Stimulated activated CD4-positive, alpha-beta T cell treated with anti-CD3 and anti-CD28 coated beads, Interleukin-1b, Interleukin-23, amount 100 ng/mL, for 24 hours (primary cell): Measurements from ENCODE around the gene HIVEP2.
A peak's percentile ranks its signal among the peaks of the same experiment; 100 is the strongest.

Experiments used
- DNase-seq, 4 experiments: peaks; one replicate each; pipeline ENCODE4 v3.0.0-alpha.2; 2020; ENCODE audit warnings: low read depth in 4 of 4, low spot score in 1 of 4

The HIVEP2 gene

GRCh38 chr6:142893088-142893487, 51.9 kb downstream of the HIVEP2 start:
- no peak for DNase-seq

GRCh38 chr6:142892254-142893021, 52.5 kb downstream of the HIVEP2 start:
- no peak for DNase-seq

- no peak for DNase-seq
Observed at GRCh38 chr6:142891454-142891853, 53.5 kb downstream of the HIVEP2 start.

- no peak for DNase-seq
Observed at GRCh38 chr6:142888456-142888855, 56.5 kb downstream of the HIVEP2 start.

- DNase-seq, result no peak
Observed at GRCh38 chr6:142887517-142887916, 57.5 kb downstream of the HIVEP2 start.

- DNase-seq, result no peak
Observed at GRCh38 chr6:142886431-142887170, 58.4 kb downstream of the HIVEP2 start.

GRCh38 chr6:142885182-142885867, 59.7 kb downstream of the HIVEP2 start:
- peak in 1 of 4 experiments; percentile 25 for DNase-seq

- DNase-seq, result no peak
Observed at GRCh38 chr6:142884214-142885035, 60.6 kb downstream of the HIVEP2 start.

- DNase-seq, result no peak
Observed at GRCh38 chr6:142883011-142883410, 62.0 kb downstream of the HIVEP2 start.

- no peak for DNase-seq
Observed at GRCh38 chr6:142881761-142882160, 63.2 kb downstream of the HIVEP2 start.

GRCh38 chr6:142881290-142881689, 63.7 kb downstream of the HIVEP2 start:
- DNase-seq, result no peak

GRCh38 chr6:142880201-142880600, 64.8 kb downstream of the HIVEP2 start:
- no peak for DNase-seq

GRCh38 chr6:142879527-142879926, 65.4 kb downstream of the HIVEP2 start:
- DNase-seq, result no peak

GRCh38 chr6:142879076-142879475, 65.9 kb downstream of the HIVEP2 start:
- DNase-seq, result no peak

- DNase-seq, result no peak
Observed at GRCh38 chr6:142878407-142878806, 66.6 kb downstream of the HIVEP2 start.

GRCh38 chr6:142874676-142875075, 70.3 kb downstream of the HIVEP2 start:
- DNase-seq, result no peak

- DNase-seq, result no peak
Observed at GRCh38 chr6:142872376-142872775, 72.6 kb downstream of the HIVEP2 start.

- peak in 1 of 4 experiments; percentile 33 for DNase-seq
Observed at GRCh38 chr6:142871910-142872331, 73.1 kb downstream of the HIVEP2 start.

GRCh38 chr6:142870787-142871415, 74.1 kb downstream of the HIVEP2 start:
- DNase-seq, result no peak

GRCh38 chr6:142868917-142869316, 76.1 kb downstream of the HIVEP2 start:
- no peak for DNase-seq
